RWPE2 (cell line): ENCODE measurements around the gene HEATR9.

Experiments used
- ATAC-seq: fragments of 200-7000 bp; cut with Tn5 transposase; 3 replicates; pipeline ENCODE4 v1.9.1; 2021; ENCODE audit warnings: low read depth
- DNase-seq: peaks from one replicate; pipeline ENCODE4 v3.0.0-alpha.2; 2020; ENCODE audit warnings: low spot score
- H3K27ac ChIP-seq: fragments of 450-650 bp; 2 replicates; pipeline ENCODE4 v1.5.1; 2017; ENCODE audit warnings: mild to moderate bottlenecking; ENCODE audit not compliant: poor library complexity, severe bottlenecking
- H3K27me3 ChIP-seq: fragments of 250-450 bp; sonication (Bioruptor Pico); 2 replicates; pipeline ENCODE4 v1.5.1; 2021; ENCODE audit warnings: mild to moderate bottlenecking, moderate library complexity; ENCODE audit not compliant: insufficient read depth, poor library complexity, severe bottlenecking
- H3K36me3 ChIP-seq: fragments of 250-450 bp; sonication (Bioruptor Pico); 2 replicates; pipeline ENCODE4 v1.5.1; 2020; ENCODE audit warnings: low read depth, mild to moderate bottlenecking, moderate library complexity
- H3K4me1 ChIP-seq: fragments of 250-450 bp; sonication (Bioruptor Pico); 2 replicates; pipeline ENCODE4 v1.5.1; 2021; ENCODE audit warnings: mild to moderate bottlenecking, moderate library complexity; ENCODE audit not compliant: insufficient read depth, poor library complexity, severe bottlenecking
- H3K4me3 ChIP-seq: fragments of 250-450 bp; sonication (Bioruptor Pico); 2 replicates; pipeline ENCODE4 v1.5.1; 2021; ENCODE audit warnings: mild to moderate bottlenecking, moderate library complexity; ENCODE audit not compliant: severe bottlenecking
- H3K9me3 ChIP-seq: fragments of 250-450 bp; sonication (Bioruptor Pico); 2 replicates; pipeline ENCODE4 v1.5.1; 2021; ENCODE audit warnings: mild to moderate bottlenecking, moderate library complexity; ENCODE audit not compliant: severe bottlenecking
- TF ChIP-seq, protein P1 (sequence below): fragments of 450-650 bp; IDR thresholded peaks from one replicate; pipeline ENCODE4 v1.5.1; 2017; ENCODE audit warnings: mild to moderate bottlenecking, moderate library complexity; ENCODE audit not compliant: poor library complexity, severe bottlenecking

Gene HEATR9

GRCh38 chr17:35872196-35872980 lies 3.7 kb upstream of the HEATR9 start:
- Histone ChIP-seq H3K4me1 (no peaks in the 10 kb centered on the region), H3K9me3 (no peaks in the 10 kb centered on the region), H3K4me3 (no peak overlapping the region), H3K27ac (no peak overlapping the region), H3K36me3 (no peaks in the 10 kb centered on the region), H3K27me3 (no peaks in the 10 kb centered on the region)
- ATAC-seq (no peak), DNase-seq (no peak)
- TF ChIP-seq, protein P1, sequence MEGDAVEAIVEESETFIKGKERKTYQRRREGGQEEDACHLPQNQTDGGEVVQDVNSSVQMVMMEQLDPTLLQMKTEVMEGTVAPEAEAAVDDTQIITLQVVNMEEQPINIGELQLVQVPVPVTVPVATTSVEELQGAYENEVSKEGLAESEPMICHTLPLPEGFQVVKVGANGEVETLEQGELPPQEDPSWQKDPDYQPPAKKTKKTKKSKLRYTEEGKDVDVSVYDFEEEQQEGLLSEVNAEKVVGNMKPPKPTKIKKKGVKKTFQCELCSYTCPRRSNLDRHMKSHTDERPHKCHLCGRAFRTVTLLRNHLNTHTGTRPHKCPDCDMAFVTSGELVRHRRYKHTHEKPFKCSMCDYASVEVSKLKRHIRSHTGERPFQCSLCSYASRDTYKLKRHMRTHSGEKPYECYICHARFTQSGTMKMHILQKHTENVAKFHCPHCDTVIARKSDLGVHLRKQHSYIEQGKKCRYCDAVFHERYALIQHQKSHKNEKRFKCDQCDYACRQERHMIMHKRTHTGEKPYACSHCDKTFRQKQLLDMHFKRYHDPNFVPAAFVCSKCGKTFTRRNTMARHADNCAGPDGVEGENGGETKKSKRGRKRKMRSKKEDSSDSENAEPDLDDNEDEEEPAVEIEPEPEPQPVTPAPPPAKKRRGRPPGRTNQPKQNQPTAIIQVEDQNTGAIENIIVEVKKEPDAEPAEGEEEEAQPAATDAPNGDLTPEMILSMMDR, result no peak

DNA sequence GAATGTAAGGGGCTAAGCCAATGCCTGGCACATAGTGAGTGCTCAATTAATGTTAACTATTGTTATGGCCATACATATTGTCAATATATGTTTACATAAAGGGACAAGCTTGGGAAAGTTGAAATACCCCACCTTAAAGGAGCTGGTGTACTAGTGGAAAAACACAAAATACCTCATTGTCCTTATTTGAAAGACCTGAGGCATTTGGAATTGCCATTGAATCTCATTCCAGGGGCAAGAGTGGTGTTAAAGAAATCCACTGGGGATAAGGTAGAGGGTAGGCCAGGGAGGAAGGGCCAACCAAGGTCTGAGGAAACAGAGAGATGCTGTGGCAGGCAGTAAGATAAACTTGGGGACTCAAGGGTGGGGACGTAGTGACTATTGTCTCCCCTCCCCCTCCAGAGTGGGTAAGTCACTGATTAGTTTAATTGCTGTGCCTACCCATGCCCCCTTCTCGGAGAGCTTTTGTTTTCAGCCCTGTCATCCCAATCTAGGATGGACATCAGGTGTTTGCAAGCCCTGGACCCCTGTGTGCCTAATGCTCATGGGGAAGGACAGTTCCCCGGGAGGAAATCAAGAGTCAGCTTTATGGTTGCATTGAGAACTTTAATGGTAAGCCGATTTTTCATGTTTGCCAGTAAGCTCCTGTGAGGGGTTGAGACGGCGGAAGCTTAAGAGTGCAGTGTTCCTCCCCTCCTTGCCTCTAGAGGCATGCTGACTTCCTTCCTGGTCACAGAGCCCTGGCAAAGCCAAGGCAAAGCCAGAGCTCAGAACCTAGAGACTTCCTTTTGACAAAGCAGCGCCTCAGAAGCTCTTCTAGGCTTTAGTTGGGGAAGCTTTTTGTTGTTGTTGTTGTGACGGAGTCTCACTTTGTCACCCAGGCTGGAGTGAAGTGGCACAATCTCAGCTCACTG lies 2.5 kb upstream of the HEATR9 start:
- ATAC-seq, result no peak
- Histone ChIP-seq H3K9me3 (no peaks in the 10 kb centered on the region), H3K36me3 (no peaks in the 10 kb centered on the region), H3K4me1 (peaks cover 2% of the 10 kb centered on the region), H3K4me3 (no peak overlapping the region), H3K27ac (no peak overlapping the region), H3K27me3 (no peaks in the 10 kb centered on the region)
- no peak for DNase-seq
- TF ChIP-seq, protein P1, result no peak

DNA sequence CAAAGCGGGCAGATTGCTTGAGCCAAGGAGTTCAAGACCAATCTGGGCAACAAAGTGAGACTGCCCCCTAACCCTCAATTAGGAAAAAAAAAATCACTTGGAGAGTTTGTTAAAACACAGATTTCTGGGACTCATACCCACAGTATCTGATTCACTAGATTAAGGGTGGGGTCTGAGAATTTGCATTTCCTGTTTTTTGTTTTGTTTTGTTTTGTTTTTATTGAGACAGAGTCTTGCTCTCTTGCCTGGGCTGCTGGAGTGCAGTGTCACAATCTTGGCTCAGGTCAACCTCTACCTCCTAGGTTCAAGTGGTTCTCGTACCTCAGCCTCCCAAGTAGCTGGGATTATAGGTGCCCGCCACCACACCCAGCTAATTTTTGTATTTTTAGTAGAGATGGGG lies 1.1 kb downstream of the HEATR9 start:
- ATAC-seq, result no peak

GRCh38 chr17:35866341-35866950 lies 2.2 kb downstream of the HEATR9 start:
- ATAC-seq, result 0 out of 3 replicates have a peak, but pooled peaks have one; percentile 35
- H3K4me1 ChIP-seq, result peaks cover 2% of the 10 kb centered on the region

More for the DNA sequence above, 1.1 kb downstream of the HEATR9 start:
- DNase-seq, result no peak
- Histone ChIP-seq H3K4me1 (peaks cover 2% of the 10 kb centered on the region), H3K27ac (no peak overlapping the region), H3K4me3 (no peak overlapping the region), H3K27me3 (no peaks in the 10 kb centered on the region), H3K9me3 (no peaks in the 10 kb centered on the region), H3K36me3 (no peaks in the 10 kb centered on the region)
- TF ChIP-seq, protein P1, result no peak

More at GRCh38 chr17:35866341-35866950, 2.2 kb downstream of the HEATR9 start:
- DNase-seq, result no peak
- Histone ChIP-seq H3K27me3 (no peaks in the 10 kb centered on the region), H3K9me3 (no peaks in the 10 kb centered on the region), H3K36me3 (no peaks in the 10 kb centered on the region), H3K4me3 (no peak overlapping the region), H3K27ac (no peak overlapping the region)
- TF ChIP-seq, protein P1, result no peak
